Mucosa of descending colon (tissue), 3 donors: Measurements from ENCODE around the gene CPM. TPM values are rescaled to one million over a fixed set of nuclear protein-coding genes. Genes with fewer than 3 reads are reported as not detected.

Source experiments
- ATAC-seq: fragments of 200-7000 bp; cut with Tn5 transposase; one replicate; pipeline ENCODE4 v1.9.1; 2020; ENCODE audit warnings: mild to moderate bottlenecking, moderate library complexity
- DNase-seq, 3 donors: peaks; one replicate each; pipeline ENCODE4 v3.0.0-alpha.2; 2020
- H3K36me3 ChIP-seq: fragments of 200-600 bp; one replicate; pipeline ENCODE4 v1.8.0; 2021; ENCODE audit warnings: low read depth, mild to moderate bottlenecking
- H3K4me1 ChIP-seq: fragments of 200-600 bp; one replicate; pipeline ENCODE4 v1.8.0; 2021; ENCODE audit warnings: low read depth, mild to moderate bottlenecking
- H3K4me3 ChIP-seq: fragments of 200-600 bp; one replicate; pipeline ENCODE4 v1.8.0; 2021; ENCODE audit warnings: mild to moderate bottlenecking
- H3K9me3 ChIP-seq: fragments of 200-600 bp; one replicate; pipeline ENCODE4 v1.8.0; 2021; ENCODE audit warnings: mild to moderate bottlenecking
- CTCF ChIP-seq: fragments of 200-600 bp; IDR thresholded peaks from one replicate; pipeline ENCODE4 v1.8.0; 2022; ENCODE audit warnings: antibody characterized with exemption, mild to moderate bottlenecking
- intact Hi-C, 2 donors: fragments of 100-400 bp; cut with DNase I in 1 of 2; cut with micrococcal nuclease in 1 of 2; formaldehyde crosslinking; loops; one replicate each; pipeline versions ENCODE4 v1.11.0 to v1.11.1; 2022; cut with DNase I, micrococcal nuclease
- total RNA-seq, 3 donors: library from RNA; stranded (reverse); fragmentation: NEBNext Ultra II Directional in 2 of 3; extraction: Animal tissue kit (Norgen Biotek cat#: 25700) in 2 of 3; gene quantifications; one replicate each; pipeline versions ENCODE4 v1.2.1 to v1.2.4, GENCODE V29; 2021 to 2023
- donor health status: DM: no; HTN: no; CAD: no; lungs with moderate emphysema.
- donor health status: DM: no; HTN: no; CAD: no.
- donor health status: DM: no; HTN: yes; CAD: no.

CPM gene
- total RNA-seq, 3 donors from 2014 or later: 40.1 to 130 (median 111) TPM

GRCh38 chr12:68924546-68924945 is 8.4 kb downstream of the CPM start:
- DNase-seq (no peak), ATAC-seq (no peak)
- H3K9me3 ChIP-seq: no peaks in the 10 kb centered on the region
- H3K36me3 ChIP-seq: no peaks in the 10 kb centered on the region
- TF ChIP-seq CTCF: no peak
- H3K4me3 ChIP-seq: no peak overlapping the region
- H3K4me1 ChIP-seq: no peaks in the 10 kb centered on the region
- intact Hi-C loops: no loop called here

DNA sequence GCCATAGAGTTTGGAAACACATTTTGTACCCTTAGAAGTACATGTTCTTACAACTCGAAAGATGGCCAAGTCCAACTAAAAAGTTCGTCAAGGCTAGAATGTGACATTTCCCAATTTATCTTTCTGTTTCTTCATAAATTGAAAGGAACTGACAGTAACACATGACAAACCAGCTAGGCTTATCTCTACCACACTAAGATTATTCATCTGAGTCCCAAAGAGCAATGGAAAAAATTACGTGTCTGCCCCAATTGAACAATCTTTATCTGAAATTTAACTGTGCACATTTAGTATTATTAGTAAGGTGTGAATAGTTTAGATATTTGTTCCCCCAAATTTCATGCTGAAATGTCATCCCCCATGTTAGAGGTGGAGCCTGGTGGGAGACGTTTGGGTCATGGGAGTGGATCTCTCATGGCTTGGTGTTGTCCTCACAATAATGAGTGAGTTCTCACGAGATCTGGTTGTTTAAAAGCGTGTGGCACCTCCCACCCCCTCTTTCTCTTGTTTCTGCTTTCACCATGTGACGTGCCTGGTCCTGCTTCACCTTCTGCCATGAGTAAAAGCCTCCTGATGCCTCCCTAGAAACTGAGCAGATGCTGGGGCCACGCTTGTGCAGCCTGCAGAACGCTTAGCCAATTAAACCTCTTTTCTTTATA is 13.3 kb downstream of the CPM start:
- intact Hi-C loops: no loop called here
- DNase-seq (no peak), ATAC-seq (no peak)
- no peaks in the 10 kb centered on the region for H3K36me3 ChIP-seq
- H3K4me1 ChIP-seq: no peaks in the 10 kb centered on the region
- no peak for TF ChIP-seq CTCF
- no peak overlapping the region for H3K4me3 ChIP-seq
- no peaks in the 10 kb centered on the region for H3K9me3 ChIP-seq

GRCh38 chr12:68918960-68919359 is 14.0 kb downstream of the CPM start:
- no peak overlapping the region for H3K4me3 ChIP-seq
- no peak for TF ChIP-seq CTCF
- intact Hi-C loops: no loop called here
- no peaks in the 10 kb centered on the region for H3K4me1 ChIP-seq
- no peaks in the 10 kb centered on the region for H3K9me3 ChIP-seq
- H3K36me3 ChIP-seq: no peaks in the 10 kb centered on the region
- no peak for ATAC-seq
- DNase-seq: no peak

GRCh38 chr12:68915055-68915454 is 17.9 kb downstream of the CPM start:
- H3K36me3 ChIP-seq: no peaks in the 10 kb centered on the region
- H3K4me1 ChIP-seq: no peaks in the 10 kb centered on the region
- DNase-seq (no peak), ATAC-seq (no peak)
- no peaks in the 10 kb centered on the region for H3K9me3 ChIP-seq
- intact Hi-C loops: no loop called here
- TF ChIP-seq CTCF: no peak
- no peak overlapping the region for H3K4me3 ChIP-seq

DNA sequence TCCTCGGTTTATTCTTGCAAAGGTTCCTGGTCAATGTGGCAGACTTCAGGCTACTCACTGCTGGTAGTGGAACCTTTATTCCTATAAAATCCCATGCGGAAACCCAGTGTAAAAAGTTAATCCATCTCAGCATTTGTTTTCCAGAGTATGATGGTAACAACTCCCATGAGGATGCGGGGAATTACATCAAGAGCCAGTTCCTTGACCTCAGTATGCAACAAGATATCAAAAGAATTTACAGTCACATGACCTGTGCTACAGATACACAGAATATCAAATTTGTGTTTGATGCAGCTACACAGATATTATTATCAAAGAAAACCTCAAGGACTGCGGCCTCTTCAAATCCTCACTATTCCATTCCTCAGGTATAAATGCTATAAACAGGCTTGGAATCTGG is 19.3 kb downstream of the CPM start:
- intact Hi-C loops: no loop called here
- no peaks in the 10 kb centered on the region for H3K4me1 ChIP-seq
- no peak for ATAC-seq
- H3K4me3 ChIP-seq: no peak overlapping the region
- H3K9me3 ChIP-seq: no peaks in the 10 kb centered on the region
- TF ChIP-seq CTCF: no peak
- H3K36me3 ChIP-seq: no peaks in the 10 kb centered on the region
- DNase-seq: no peak

GRCh38 chr12:68912916-68913315 is 20.1 kb downstream of the CPM start:
- H3K4me1 ChIP-seq: no peaks in the 10 kb centered on the region
- intact Hi-C loops: no loop called here
- H3K9me3 ChIP-seq: no peaks in the 10 kb centered on the region
- no peak overlapping the region for H3K4me3 ChIP-seq
- no peaks in the 10 kb centered on the region for H3K36me3 ChIP-seq
- TF ChIP-seq CTCF: no peak
- ATAC-seq: peak; percentile 14
- DNase-seq: no peak
